Right atrium auricular region (tissue), 2 donors: ENCODE measurements around the gene SYAP1. TPM values are rescaled to one million over a fixed set of nuclear protein-coding genes. Genes with fewer than 3 reads are reported as not detected.

Experiments
- DNase-seq: peaks from one replicate; pipeline ENCODE4 v3.0.0-alpha.2; 2019; ENCODE audit warnings: low spot score
- H3K27ac ChIP-seq, 2 donors: fragments of 200-600 bp; sonication (generic); 1 replicate in 1 of 2; 2 replicates in 1 of 2; pipeline ENCODE4 v1.5.1; 2016 to 2019
- H3K27me3 ChIP-seq, 2 donors: fragments of 200-600 bp; sonication (generic); one replicate each; pipeline versions ENCODE4 v1.5.1 to v1.6.0; 2017 to 2019
- H3K36me3 ChIP-seq: fragments of 200-600 bp; sonication (generic); one replicate; pipeline ENCODE4 v1.5.1; 2016
- H3K4me1 ChIP-seq, 2 donors: fragments of 200-600 bp; sonication (generic); one replicate each; pipeline versions ENCODE4 v1.5.1 to v1.6.0; 2017 to 2019
- H3K4me3 ChIP-seq, 2 donors: fragments of 200-600 bp; sonication (generic); 1 replicate in 1 of 2; 2 replicates in 1 of 2; pipeline ENCODE4 v1.5.1; 2017 to 2019; ENCODE audit warnings: mild to moderate bottlenecking in 1 of 2, moderate library complexity in 1 of 2
- H3K9me3 ChIP-seq, 2 donors: fragments of 200-600 bp; sonication (generic); one replicate each; pipeline ENCODE4 v1.5.1; 2019
- CTCF ChIP-seq, 2 donors: fragments of 200-600 bp; sonication (generic); IDR thresholded peaks; one replicate each; pipeline ENCODE4 v1.5.1; 2019; ENCODE audit warnings: antibody characterized with exemption in 2 of 2
- total RNA-seq, 2 donors: library from RNA; depleted of rRNA; stranded (reverse); fragments of >200 nt; gene quantifications; one replicate each; pipeline ENCODE4 v1.1.0, GENCODE V29; 2016

Gene SYAP1
- total RNA-seq, 2 donors from 2014 or later: 16.9 to 17.6 TPM

- Histone ChIP-seq H3K27ac (no peak overlapping the region), H3K4me3 (no peak overlapping the region), H3K36me3 (no peaks in the 10 kb centered on the region), H3K4me1 (no peaks in the 10 kb centered on the region), H3K27me3 (no peaks in the 10 kb centered on the region), H3K9me3 (no peaks in the 10 kb centered on the region)
- TF ChIP-seq CTCF (IDR thresholded peaks at IDR 0.05): peak; percentile 90 to 91
- peak; percentile 66 for DNase-seq
These were observed 24.2 kb upstream of the SYAP1 start for GRCh38 chrX:16695079-16695676.

- Histone ChIP-seq H3K27ac (no peak overlapping the region), H3K36me3 (no peaks in the 10 kb centered on the region), H3K4me3 (no peak overlapping the region), H3K4me1 (no peaks in the 10 kb centered on the region), H3K27me3 (no peaks in the 10 kb centered on the region), H3K9me3 (no peaks in the 10 kb centered on the region)
- no peak for TF ChIP-seq CTCF (IDR thresholded peaks at IDR 0.05)
- DNase-seq: no peak
These were observed 22.5 kb upstream of the SYAP1 start for GRCh38 chrX:16696956-16697355.

GRCh38 chrX:16699389-16699788, 20.0 kb upstream of the SYAP1 start:
- H3K4me1 ChIP-seq: no peaks in the 10 kb centered on the region
- H3K27ac ChIP-seq: no peak overlapping the region
- no peaks in the 10 kb centered on the region for H3K9me3 ChIP-seq
- no peaks in the 10 kb centered on the region for H3K36me3 ChIP-seq
- no peak overlapping the region for H3K4me3 ChIP-seq
- no peaks in the 10 kb centered on the region for H3K27me3 ChIP-seq
- no peak for TF ChIP-seq CTCF (IDR thresholded peaks at IDR 0.05)
- DNase-seq: no peak

GRCh38 chrX:16700734-16701133, 18.7 kb upstream of the SYAP1 start:
- no peak for DNase-seq
- H3K4me3 ChIP-seq: no peak overlapping the region
- H3K9me3 ChIP-seq: no peaks in the 10 kb centered on the region
- no peaks in the 10 kb centered on the region for H3K27me3 ChIP-seq
- no peaks in the 10 kb centered on the region for H3K36me3 ChIP-seq
- H3K4me1 ChIP-seq: no peaks in the 10 kb centered on the region
- no peak for TF ChIP-seq CTCF (IDR thresholded peaks at IDR 0.05)
- no peak overlapping the region for H3K27ac ChIP-seq

- H3K36me3 ChIP-seq: no peaks in the 10 kb centered on the region
- no peak for TF ChIP-seq CTCF (IDR thresholded peaks at IDR 0.05)
- no peaks in the 10 kb centered on the region for H3K9me3 ChIP-seq
- DNase-seq: no peak
- no peak overlapping the region for H3K4me3 ChIP-seq
- H3K27ac ChIP-seq: no peak overlapping the region
- no peaks in the 10 kb centered on the region for H3K4me1 ChIP-seq
- no peaks in the 10 kb centered on the region for H3K27me3 ChIP-seq
These were observed 16.5 kb upstream of the SYAP1 start for GRCh38 chrX:16702700-16703599.
